Endothelial cell of umbilical vein (primary cell): Measurements from ENCODE around the gene ST8SIA1. TPM values are rescaled to one million over a fixed set of nuclear protein-coding genes. Genes with fewer than 3 reads are reported as not detected.

Source experiments
- BruUV-seq: library from RNA; stranded (reverse); fragments of 400-500 nt; replicated peaks from 2 replicates; lab custom pipeline; 2021; lab: Mats Ljungman, UMichigan
- CTCF ChIA-PET: fragments of 300-600, 350-600 bp; sonication (Branson Sonifier 250); formaldehyde crosslinking; loops from one replicate; lab custom pipeline; 2021; ENCODE audit warnings: antibody characterized with exemption, inconsistent platforms; lab: Charles Lee
- POLR2A ChIA-PET: fragments of 300-600, 350-600 bp; sonication (Branson Sonifier 250); formaldehyde crosslinking; loops from one replicate; lab custom pipeline; 2021; ENCODE audit warnings: antibody characterized with exemption, inconsistent platforms; lab: Charles Lee
- DNase-seq: peaks from one replicate; pipeline ENCODE4 v3.0.0-alpha.2; 2011; ENCODE audit warnings: low read depth, low spot score
- FAIRE-seq: peaks from 2 replicates; lab custom pipeline; 2011; peaks lifted over from hg19 to GRCh38; lab: Jason Lieb, UNC
- H2AFZ ChIP-seq: 2 replicates; pipeline ENCODE4 v1.6.0; 2012; ENCODE audit warnings: low read depth, low read length, control low read depth, inconsistent platforms
- H3K27ac ChIP-seq: 2 replicates; pipeline ENCODE4 v1.5.1; 2011; ENCODE audit warnings: low read depth, mild to moderate bottlenecking, control low read depth, low read length, moderate library complexity; ENCODE audit not compliant: insufficient read depth
- H3K27me3 ChIP-seq, 2 experiments: 2 replicates each; pipeline versions ENCODE4 v1.6.0 to v1.6.1; 2011; ENCODE audit warnings: low read length in 2 of 2, mixed read lengths in 1 of 2; ENCODE audit not compliant: control insufficient read depth in 2 of 2, insufficient read depth in 2 of 2
- H3K36me3 ChIP-seq, 2 experiments: 2 replicates in 1 of 2; 3 replicates in 1 of 2; pipeline ENCODE4 v1.5.1; 2011; ENCODE audit warnings: low read length in 2 of 2, mild to moderate bottlenecking in 1 of 2, moderate library complexity in 1 of 2; ENCODE audit not compliant: control insufficient read depth in 2 of 2, insufficient read depth in 2 of 2; ENCODE audit errors: extremely low read depth in 1 of 2
- H3K4me1 ChIP-seq: 3 replicates; pipeline ENCODE4 v1.5.1; 2011; ENCODE audit warnings: mild to moderate bottlenecking, low read length; ENCODE audit not compliant: control insufficient read depth, insufficient read depth; ENCODE audit errors: extremely low read depth
- H3K4me2 ChIP-seq: 2 replicates; pipeline ENCODE4 v1.6.1; 2011; ENCODE audit warnings: low read length, control low read depth, mixed read lengths; ENCODE audit not compliant: insufficient read depth
- H3K4me3 ChIP-seq, 3 experiments: fragments of 200-600 bp in 1 of 3; sonication (generic), shearing (Covaris generic) in 1 of 3; replicated peaks in 1 of 3; 2 replicates each; pipeline ENCODE4 v1.5.1; 2011 to 2016; ENCODE audit warnings: control low read depth in 3 of 3, low read length in 3 of 3, mild to moderate bottlenecking in 2 of 3, inconsistent platforms in 1 of 3, low read depth in 1 of 3, moderate library complexity in 1 of 3; ENCODE audit not compliant: insufficient read depth in 1 of 3
- H3K79me2 ChIP-seq: 2 replicates; pipeline ENCODE4 v1.6.0; 2012; ENCODE audit warnings: low read length, inconsistent platforms; ENCODE audit not compliant: control insufficient read depth, insufficient read depth
- H3K9ac ChIP-seq: replicated peaks from 2 replicates; pipeline ENCODE3; 2011; ENCODE audit warnings: low read length, control low read depth; ENCODE audit not compliant: insufficient read depth; ENCODE audit errors: extremely low read depth
- H3K9me1 ChIP-seq: replicated peaks from 3 replicates; pipeline ENCODE4 v1.6.0; 2011; ENCODE audit warnings: mild to moderate bottlenecking, low read length; ENCODE audit not compliant: control insufficient read depth, insufficient read depth; ENCODE audit errors: extremely low read depth
- H3K9me3 ChIP-seq: replicated peaks from 2 replicates; pipeline ENCODE4 v1.5.1; 2012; ENCODE audit warnings: low read length, inconsistent platforms; ENCODE audit not compliant: control insufficient read depth, insufficient read depth
- H4K20me1 ChIP-seq: replicated peaks from 2 replicates; pipeline ENCODE3; 2011; ENCODE audit warnings: mild to moderate bottlenecking, low read length; ENCODE audit not compliant: control insufficient read depth, insufficient read depth; ENCODE audit errors: extremely low read depth
- CTCF ChIP-seq, 2 donors: IDR thresholded peaks; 1 replicate in 1 of 2; 2 replicates in 1 of 2; pipeline ENCODE4 v1.5.1; 2011; ENCODE audit warnings: low read length in 2 of 2, mild to moderate bottlenecking in 2 of 2, moderate library complexity in 2 of 2, control low read depth in 1 of 2, inconsistent platforms in 1 of 2, low read depth in 1 of 2; ENCODE audit not compliant: insufficient read depth in 1 of 2; ENCODE audit errors: extremely low read depth in 1 of 2
- EZH2 ChIP-seq: IDR thresholded peaks from 2 replicates; pipeline ENCODE4 v1.6.1; 2012; ENCODE audit warnings: borderline replicate concordance, low read depth, mild to moderate bottlenecking, moderate library complexity, low read length, inconsistent platforms; ENCODE audit not compliant: severe bottlenecking
- FOS ChIP-seq: IDR thresholded peaks from 2 replicates; pipeline ENCODE4 v1.6.1; 2011; ENCODE audit warnings: mild to moderate bottlenecking, low read length, moderate library complexity, borderline replicate concordance; ENCODE audit not compliant: insufficient read depth
- GATA2 ChIP-seq: IDR thresholded peaks from 2 replicates; pipeline ENCODE4 v1.7.0; 2011; ENCODE audit warnings: low read depth, mild to moderate bottlenecking, moderate library complexity, mixed read lengths, low read length; ENCODE audit not compliant: insufficient read length, insufficient read depth
- JUN ChIP-seq: IDR thresholded peaks from 2 replicates; pipeline ENCODE4 v1.6.1; 2011; ENCODE audit warnings: borderline replicate concordance, low read depth; ENCODE audit not compliant: insufficient read length, insufficient read depth
- MAX ChIP-seq: IDR thresholded peaks from 2 replicates; pipeline ENCODE4 v1.6.1; 2011; ENCODE audit not compliant: insufficient read depth, insufficient read length
- MYC ChIP-seq: IDR thresholded peaks from one replicate; pipeline ENCODE4 v1.6.1; 2011; ENCODE audit warnings: mild to moderate bottlenecking, low read depth, low read length
- POLR2A ChIP-seq: IDR thresholded peaks from 2 replicates; pipeline ENCODE4 v1.6.1; 2012; ENCODE audit warnings: low read depth, mild to moderate bottlenecking, control low read depth, low read length
- POLR2AphosphoS5 ChIP-seq: IDR thresholded peaks from 2 replicates; pipeline ENCODE4 v1.6.1; 2012; ENCODE audit warnings: low read depth, mild to moderate bottlenecking, control low read depth, low read length, moderate library complexity; ENCODE audit not compliant: insufficient read depth
- dilution Hi-C: fragments of 300-500 bp; cut with MboI; formaldehyde crosslinking; loops from one replicate; pipeline ENCODE4 v1.15.0; 2019; ENCODE audit warnings: low sequenced_read_pairs; ENCODE audit not compliant: extremely low pct_ligation_motif_present
- intact Hi-C: fragments of 100-400 bp; cut with micrococcal nuclease; formaldehyde crosslinking; loops from one replicate; pipeline ENCODE4 v1.10.0; 2022
- polyA plus RNA-seq, 4 experiments: library from polyadenylated mRNA; depleted of rRNA in 3 of 4; stranded (reverse) in 3 of 4; unstranded in 1 of 4; fragments of >200 nt; gene quantifications; 2 replicates each; pipeline versions ENCODE4 v1.2.1 to v1.2.3, GENCODE V29; 2011 to 2012; ENCODE audit warnings: missing spikeins in 1 of 4
- total RNA-seq: library from RNA; stranded (reverse); gene quantifications from 2 replicates; pipeline ENCODE4 v1.2.3, GENCODE V29; 2021

The ST8SIA1 gene
- total and polyA plus RNA-seq, 2 donors (not counting 3 experiments of a cell fraction or from before 2014, with no cell fraction given): not detected

- H4K20me1 ChIP-seq: no peaks in the 10 kb centered on the region
- FAIRE-seq (no peak), DNase-seq (no peak)
- H3K27ac ChIP-seq: no peak overlapping the region
- H3K9ac ChIP-seq: no peak overlapping the region
- ChIA-PET POLR2A (no interaction called here), CTCF (no interaction called here)
- H2AFZ ChIP-seq: no peak overlapping the region
- H3K4me3 ChIP-seq: no peak overlapping the region
- dilution Hi-C loops (no loop called here), intact Hi-C loops (no loop called here)
- H3K4me1 ChIP-seq: peaks cover 12% of the 10 kb centered on the region
- no peaks in the 10 kb centered on the region for H3K36me3 ChIP-seq
- H3K9me3 ChIP-seq: no peaks in the 10 kb centered on the region
- no TSS peak for BruUV-seq
- TF ChIP-seq MYC (no peak), EZH2 (no peak), GATA2 (no peak), MAX (no peak), POLR2A (no peak), POLR2AphosphoS5 (no peak), CTCF (IDR thresholded peaks at IDR 0.05; ENCODE audit: extremely low read depth in 1 of 2, insufficient read depth in 1 of 2, low read depth in 1 of 2, low read length in 2 of 2) (no peak), JUN (no peak), FOS (no peak)
- H3K4me2 ChIP-seq: no peak overlapping the region
- peaks cover 0 to 9% of the 10 kb centered on the region in 2 experiments for H3K27me3 ChIP-seq
- H3K9me1 ChIP-seq: no peaks in the 10 kb centered on the region
- no peaks in the 10 kb centered on the region for H3K79me2 ChIP-seq
Observed at GRCh38 chr12:22268973-22269372, 65.5 kb downstream of the ST8SIA1 start.
